Karpas-422 (cell line): Measurements from ENCODE around the gene CLEC18B. TPM values are rescaled to one million over a fixed set of nuclear protein-coding genes. Genes with fewer than 3 reads are reported as not detected.
"Not testable (repeated sequence)": the region's sequence is repeated elsewhere in the genome, so short reads cannot be mapped to it uniquely, and the experiment has no call there.

Experiments
- DNase-seq: peaks from one replicate; pipeline ENCODE4 v3.0.0-alpha.2; 2015
- H2AFZ ChIP-seq: fragments of 200-600 bp; sonication (generic); 2 replicates; pipeline ENCODE4 v1.6.1; 2014; ENCODE audit warnings: antibody characterized with exemption, low read length, mixed read lengths
- H3K27ac ChIP-seq: fragments of 200-600 bp; sonication (generic); 2 replicates; pipeline ENCODE4 v1.5.1; 2014; ENCODE audit warnings: mild to moderate bottlenecking, low read length, moderate library complexity
- H3K27me3 ChIP-seq: fragments of 200-600 bp; sonication (generic); 2 replicates; pipeline ENCODE4 v1.6.1; 2014; ENCODE audit warnings: low read length, mixed read lengths
- H3K36me3 ChIP-seq: fragments of 200-600 bp; sonication (generic); 2 replicates; pipeline ENCODE4 v1.6.1; 2014; ENCODE audit warnings: low read length, mixed read lengths; ENCODE audit not compliant: insufficient read depth
- H3K4me1 ChIP-seq: fragments of 200-600 bp; sonication (generic); 2 replicates; pipeline ENCODE4 v1.6.1; 2014; ENCODE audit warnings: mild to moderate bottlenecking, low read length, mixed read lengths
- H3K4me2 ChIP-seq: fragments of 200-600 bp; sonication (generic); 2 replicates; pipeline ENCODE4 v1.6.1; 2014; ENCODE audit warnings: low read length, low read depth, mild to moderate bottlenecking; ENCODE audit not compliant: poor library complexity, severe bottlenecking
- H3K4me3 ChIP-seq: fragments of 200-600 bp; sonication (generic); 2 replicates; pipeline ENCODE4 v1.5.1; 2014; ENCODE audit warnings: mild to moderate bottlenecking, antibody characterized with exemption, low read length, mixed read lengths
- H3K79me2 ChIP-seq: fragments of 200-600 bp; sonication (generic); 2 replicates; pipeline ENCODE4 v1.6.1; 2014; ENCODE audit warnings: mild to moderate bottlenecking, low read length, mixed read lengths
- H3K9ac ChIP-seq: fragments of 200-600 bp; sonication (generic); 2 replicates; pipeline ENCODE4 v1.6.0; 2014; ENCODE audit warnings: low read length
- H3K9me2 ChIP-seq: fragments of 200-600 bp; sonication (generic), shearing (Covaris generic); replicated peaks from 2 replicates; pipeline ENCODE4 v1.6.0; 2014; ENCODE audit warnings: mild to moderate bottlenecking, low read length, moderate library complexity; ENCODE audit not compliant: insufficient read depth
- H3K9me3 ChIP-seq: fragments of 300-700, 200-600 bp; sonication (generic); 2 replicates; pipeline ENCODE4 v1.6.1; 2014; ENCODE audit warnings: low read length, mixed read lengths
- H4K20me1 ChIP-seq: fragments of 200-600 bp; sonication (generic); 2 replicates; pipeline ENCODE4 v1.6.1; 2014; ENCODE audit warnings: mild to moderate bottlenecking, antibody characterized with exemption, low read length, low read depth; ENCODE audit not compliant: insufficient read depth
- total RNA-seq: library from RNA; depleted of rRNA; stranded (reverse); fragments of >200 nt; shearing (Covaris generic); gene quantifications from 2 replicates; pipeline ENCODE4 v1.2.3, GENCODE V29; 2014; ENCODE audit warnings: low replicate concordance

CLEC18B gene
- total RNA-seq, 1 experiment from 2014 or later = 4.5 TPM

DNA sequence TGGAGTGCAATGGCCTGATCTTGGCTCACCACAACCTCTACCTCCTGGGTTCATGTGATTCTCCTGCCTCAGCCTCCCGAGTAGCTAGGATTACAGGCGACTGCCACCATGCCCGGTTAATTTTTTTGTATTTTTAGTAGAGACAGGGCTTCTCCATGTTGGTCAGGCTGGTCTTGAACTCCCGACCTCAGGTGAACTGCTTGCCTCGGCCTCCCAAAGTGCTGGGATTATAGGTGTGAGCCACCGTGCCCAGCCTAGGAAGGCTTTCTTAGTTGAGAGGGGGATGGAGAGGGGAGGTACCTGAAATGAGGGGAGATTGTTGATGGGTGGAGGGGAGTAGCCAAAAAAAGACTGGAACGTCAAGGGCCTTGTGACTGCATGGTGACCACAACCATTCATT lies 7.4 kb downstream of the CLEC18B start:
- H3K9me2 ChIP-seq, H2AFZ ChIP-seq, H3K27me3 ChIP-seq, H3K4me2 ChIP-seq, H3K27ac ChIP-seq, H3K9ac ChIP-seq, H3K4me1 ChIP-seq, DNase-seq, H3K9me3 ChIP-seq, H3K79me2 ChIP-seq, H3K36me3 ChIP-seq, H4K20me1 ChIP-seq, H3K4me3 ChIP-seq: not testable (repeated sequence)

GRCh38 chr16:74413485-74413884 lies 7.8 kb downstream of the CLEC18B start:
- H2AFZ ChIP-seq, H3K9me2 ChIP-seq, H3K27me3 ChIP-seq, H3K79me2 ChIP-seq, H3K4me2 ChIP-seq, H4K20me1 ChIP-seq, DNase-seq, H3K36me3 ChIP-seq, H3K9me3 ChIP-seq, H3K4me3 ChIP-seq, H3K4me1 ChIP-seq, H3K27ac ChIP-seq, H3K9ac ChIP-seq: not testable (repeated sequence)

DNA sequence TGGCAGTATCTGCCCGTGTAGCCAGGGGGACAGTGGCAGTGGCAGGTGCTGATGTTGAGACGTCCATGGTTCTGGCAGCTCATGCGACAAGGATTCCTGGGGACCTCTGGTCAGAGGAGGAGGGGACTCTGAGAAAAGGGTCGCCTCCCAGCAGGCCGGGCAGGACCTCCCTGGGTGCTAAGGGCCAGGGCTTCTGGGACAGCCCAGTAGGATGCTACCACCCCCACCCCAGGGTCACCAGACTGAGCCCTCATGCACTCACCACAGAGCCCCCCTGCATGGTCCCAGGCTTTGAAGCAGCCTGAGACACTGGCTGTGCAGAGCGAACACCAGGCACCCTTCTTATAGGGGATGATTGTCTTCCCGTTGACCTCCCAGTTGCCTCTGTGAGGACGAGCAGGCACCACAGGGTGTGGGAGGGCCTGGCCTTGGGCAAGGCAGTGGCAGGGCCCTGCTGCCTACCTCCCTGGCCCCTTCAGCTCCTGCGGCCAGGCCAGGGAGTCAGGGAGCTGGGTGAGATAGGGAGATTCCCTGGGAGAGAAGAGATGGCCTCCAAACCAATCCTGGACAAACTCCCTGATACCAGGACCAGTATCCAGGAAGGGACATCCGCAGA lies 8.4 kb downstream of the CLEC18B start:
- H3K79me2 ChIP-seq, H3K27me3 ChIP-seq, H2AFZ ChIP-seq, DNase-seq, H3K4me2 ChIP-seq, H4K20me1 ChIP-seq, H3K4me1 ChIP-seq, H3K27ac ChIP-seq, H3K36me3 ChIP-seq, H3K4me3 ChIP-seq, H3K9ac ChIP-seq, H3K9me2 ChIP-seq, H3K9me3 ChIP-seq: not testable (repeated sequence)

DNA sequence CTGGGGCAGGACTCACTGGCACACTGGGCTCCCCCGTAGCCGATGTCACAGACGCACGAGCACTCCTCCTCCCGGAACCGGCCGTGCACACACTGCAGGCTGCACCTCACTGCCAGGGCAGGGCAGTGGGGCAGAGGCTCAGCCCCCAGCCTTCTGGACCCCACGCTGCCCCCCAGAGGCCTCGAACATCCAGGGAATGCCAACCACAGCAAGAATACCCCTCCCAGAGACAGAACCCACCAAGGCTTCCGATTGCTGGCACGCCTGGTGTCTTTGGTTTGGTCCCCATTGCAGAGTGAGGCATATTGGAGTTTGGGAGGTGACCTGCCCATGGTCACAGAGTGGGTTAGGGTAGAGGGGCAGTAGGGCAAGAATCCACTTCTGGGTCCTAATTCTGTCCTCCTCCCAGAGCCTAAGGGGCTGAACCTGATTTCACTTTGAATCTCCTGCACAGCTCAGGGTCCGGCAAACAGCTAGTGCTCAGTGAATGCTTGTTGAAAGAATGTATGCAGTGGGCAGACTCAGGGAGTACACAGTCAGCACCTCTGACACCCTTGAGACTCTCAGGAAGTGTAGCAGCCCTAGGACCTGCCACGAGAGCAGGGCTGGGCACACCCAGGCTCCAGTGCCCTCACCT lies 9.0 kb downstream of the CLEC18B start:
- H3K27ac ChIP-seq, H3K4me3 ChIP-seq, H3K4me1 ChIP-seq, H3K36me3 ChIP-seq, H3K4me2 ChIP-seq, H3K9me3 ChIP-seq, H4K20me1 ChIP-seq, H2AFZ ChIP-seq, DNase-seq, H3K27me3 ChIP-seq, H3K79me2 ChIP-seq, H3K9ac ChIP-seq, H3K9me2 ChIP-seq: not testable (repeated sequence)

DNA sequence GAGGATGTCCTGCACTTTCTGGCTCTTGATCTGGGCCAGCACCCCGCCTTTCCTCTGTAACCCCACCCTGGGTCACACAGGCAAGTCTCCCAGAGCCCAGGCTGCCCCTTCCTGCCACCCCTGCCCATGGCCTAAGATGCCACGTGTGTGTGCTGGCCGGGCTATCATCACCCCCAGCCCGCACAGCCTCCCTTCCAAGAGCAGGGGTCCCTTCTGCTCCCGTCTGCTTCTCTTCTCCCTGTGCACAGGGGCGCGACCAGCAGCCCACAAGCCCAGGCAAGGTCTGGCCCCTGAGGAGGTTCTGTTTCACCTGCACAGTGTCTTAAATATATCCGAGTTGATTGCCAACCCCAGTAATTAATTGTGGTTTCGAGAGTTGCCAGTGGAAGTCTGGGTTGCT lies 10.3 kb downstream of the CLEC18B start:
- not testable (repeated sequence) for H3K9me3 ChIP-seq, H3K4me3 ChIP-seq, H2AFZ ChIP-seq, H3K79me2 ChIP-seq, H3K4me2 ChIP-seq, H4K20me1 ChIP-seq, H3K9me2 ChIP-seq, H3K27me3 ChIP-seq, H3K4me1 ChIP-seq, H3K36me3 ChIP-seq, H3K9ac ChIP-seq, DNase-seq, H3K27ac ChIP-seq

DNA sequence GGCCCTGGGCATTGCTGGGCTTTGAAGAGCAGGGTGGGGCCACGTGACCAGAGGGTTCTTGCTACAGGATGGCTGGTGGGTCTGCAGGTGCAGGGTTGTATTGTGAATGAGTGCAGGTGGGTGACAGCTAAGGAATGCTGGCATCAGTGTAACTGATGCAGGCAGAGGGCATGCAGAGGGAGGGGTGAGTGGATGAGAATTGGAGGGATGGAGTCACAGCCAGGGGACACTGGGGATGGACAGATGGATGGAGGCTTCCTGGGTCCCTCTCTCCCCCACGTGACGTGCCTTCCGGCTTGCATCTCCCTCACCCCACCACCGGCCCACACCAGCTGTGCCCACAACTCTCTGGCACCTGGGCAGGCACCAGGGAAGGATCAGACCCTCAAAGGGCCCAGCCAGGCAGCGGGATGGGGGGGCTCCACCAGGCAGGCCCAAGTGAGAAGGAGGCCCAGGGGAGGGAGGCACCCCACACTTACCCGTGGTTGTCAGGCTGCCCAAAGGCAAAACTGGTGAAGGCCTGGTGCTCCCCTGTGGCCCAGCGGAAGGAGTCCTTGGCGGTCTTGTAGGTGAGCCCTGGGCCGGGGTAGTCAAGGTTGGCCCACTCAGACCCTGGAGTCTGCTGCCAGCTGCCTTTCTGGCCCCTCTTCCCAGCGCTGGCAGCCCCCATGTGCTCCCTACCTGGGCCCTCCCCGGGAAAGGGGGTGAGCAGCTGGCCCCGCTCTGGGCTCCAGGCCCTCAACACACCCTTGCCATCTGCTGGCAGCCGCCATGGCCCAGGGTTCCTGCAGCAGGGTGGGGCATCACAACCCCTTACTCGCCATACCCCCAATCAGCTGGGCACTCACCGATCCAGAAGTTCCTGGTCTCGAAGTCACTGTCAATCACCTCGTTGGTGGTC lies 11.0 kb downstream of the CLEC18B start:
- H3K27ac ChIP-seq, H3K27me3 ChIP-seq, H3K4me2 ChIP-seq, H3K9ac ChIP-seq, H2AFZ ChIP-seq, H3K9me2 ChIP-seq, H4K20me1 ChIP-seq, H3K4me1 ChIP-seq, H3K79me2 ChIP-seq, DNase-seq, H3K4me3 ChIP-seq, H3K9me3 ChIP-seq, H3K36me3 ChIP-seq: not testable (repeated sequence)

GRCh38 chr16:74409185-74409981 lies 11.9 kb downstream of the CLEC18B start:
- not testable (repeated sequence) for H3K36me3 ChIP-seq, H3K4me1 ChIP-seq, H3K27ac ChIP-seq, H2AFZ ChIP-seq, H3K27me3 ChIP-seq, H3K4me3 ChIP-seq, H3K4me2 ChIP-seq, H4K20me1 ChIP-seq, H3K9me3 ChIP-seq, H3K9me2 ChIP-seq, H3K9ac ChIP-seq, DNase-seq, H3K79me2 ChIP-seq

GRCh38 chr16:74407362-74407705 lies 13.9 kb downstream of the CLEC18B start:
- not testable (repeated sequence) for H3K9me2 ChIP-seq, H3K4me2 ChIP-seq, H3K27me3 ChIP-seq, H3K9me3 ChIP-seq, H3K4me1 ChIP-seq, H3K36me3 ChIP-seq, H3K4me3 ChIP-seq, H3K9ac ChIP-seq, DNase-seq, H3K79me2 ChIP-seq, H4K20me1 ChIP-seq, H3K27ac ChIP-seq, H2AFZ ChIP-seq
